HepG2 (cell line): ENCODE measurements around the gene FNDC3B. TPM values are rescaled to one million over a fixed set of nuclear protein-coding genes. Genes with fewer than 3 reads are reported as not detected.

Source experiments
- ATAC-seq: fragments of 200-7000 bp; cut with Tn5 transposase; 3 replicates; pipeline ENCODE4 v1.9.1; 2020; ENCODE audit warnings: mild to moderate bottlenecking, moderate library complexity
- BruUV-seq: library from RNA; stranded (reverse); fragments of 400-500 nt; replicated peaks from 2 replicates; lab custom pipeline; 2021; lab: Mats Ljungman, UMichigan
- CTCF ChIA-PET: fragments of 300-600 bp; formaldehyde crosslinking; extraction: SDS; loops from one replicate; lab custom pipeline; 2021; ENCODE audit warnings: low total read pairs, inconsistent platforms, low intra/inter-chr PET ratio; lab: Yijun Ruan, JAX
- POLR2A ChIA-PET: fragments of 350-600 bp; sonication (Branson Sonifier 250); formaldehyde crosslinking; loops from one replicate; lab custom pipeline; 2020; ENCODE audit warnings: antibody characterized with exemption, inconsistent platforms; lab: Yijun Ruan, JAX
- DNase-seq: peaks from one replicate; pipeline ENCODE4 v3.0.0-alpha.2; 2015; ENCODE audit warnings: low spot score
- FAIRE-seq: peaks from 3 replicates; lab custom pipeline; 2011; peaks lifted over from hg19 to GRCh38; lab: Jason Lieb, UNC
- H2AFZ ChIP-seq: one replicate; pipeline ENCODE4 v1.6.1; 2011; ENCODE audit warnings: low read length, inconsistent platforms
- H3K27ac ChIP-seq: fragments of 300-600 bp; 3 replicates; pipeline ENCODE4 v1.8.0; 2011; ENCODE audit warnings: mixed run types, mild to moderate bottlenecking, mixed read lengths, low read length, inconsistent platforms; ENCODE audit not compliant: insufficient read depth; ENCODE audit errors: extremely low read length
- H3K27me3 ChIP-seq, 2 experiments: fragments of 200-600 bp in 1 of 2; 2 replicates in 1 of 2; 3 replicates in 1 of 2; pipeline versions ENCODE4 v1.6.0 to v1.8.0; 2011; ENCODE audit warnings: low read length in 2 of 2, mild to moderate bottlenecking in 2 of 2, moderate library complexity in 2 of 2, inconsistent platforms in 1 of 2; ENCODE audit not compliant: insufficient read depth in 2 of 2, control insufficient read depth in 1 of 2
- H3K36me3 ChIP-seq, 2 experiments: fragments of 200-600 bp in 1 of 2; replicated peaks in 1 of 2; 2 replicates in 1 of 2; 3 replicates in 1 of 2; pipeline versions ENCODE4 v1.5.1 to v1.8.0; 2011; ENCODE audit warnings: low read length in 2 of 2, inconsistent platforms in 1 of 2; ENCODE audit not compliant: insufficient read depth in 2 of 2, control insufficient read depth in 1 of 2
- H3K4me1 ChIP-seq: 2 replicates; pipeline ENCODE4 v1.5.1; 2012; ENCODE audit warnings: low read length, inconsistent platforms; ENCODE audit not compliant: insufficient read depth
- H3K4me2 ChIP-seq: 2 replicates; pipeline ENCODE4 v1.6.0; 2011; ENCODE audit warnings: low read depth, low read length, inconsistent platforms
- H3K4me3 ChIP-seq, 3 experiments: fragments of 200-600 bp in 1 of 3; sonication (generic), shearing (Covaris generic) in 1 of 3; replicated peaks in 1 of 3; 2 replicates each; pipeline ENCODE4 v1.5.1; 2011 to 2016; ENCODE audit warnings: low read length in 3 of 3, inconsistent platforms in 2 of 3, low read depth in 2 of 3, mild to moderate bottlenecking in 2 of 3, control low read depth in 1 of 3, mixed read lengths in 1 of 3; ENCODE audit not compliant: insufficient read depth in 1 of 3
- H3K79me2 ChIP-seq: one replicate; pipeline ENCODE4 v1.6.1; 2011; ENCODE audit warnings: low read length, inconsistent platforms; ENCODE audit not compliant: insufficient read depth
- H3K9ac ChIP-seq: 2 replicates; pipeline ENCODE4 v1.6.0; 2011; ENCODE audit warnings: mild to moderate bottlenecking, low read depth, low read length, inconsistent platforms; ENCODE audit not compliant: insufficient read depth
- H3K9me3 ChIP-seq: 2 replicates; pipeline ENCODE4 v1.5.1; 2012; ENCODE audit warnings: mild to moderate bottlenecking, low read length
- H4K20me1 ChIP-seq: 2 replicates; pipeline ENCODE4 v1.6.0; 2011; ENCODE audit warnings: inconsistent platforms, mild to moderate bottlenecking, low read length, moderate library complexity; ENCODE audit not compliant: insufficient read depth
- FOSL2 ChIP-seq: sonication (generic); formaldehyde crosslinking; IDR thresholded peaks from 2 replicates; pipeline ENCODE4 v1.4.0; 2020; ENCODE audit warnings: missing genetic modification reagents
- GATAD2A ChIP-seq: IDR thresholded peaks from 2 replicates; pipeline ENCODE4 v1.6.1; 2016
- HDAC2 ChIP-seq: sonication (generic); formaldehyde crosslinking; IDR thresholded peaks from 2 replicates; pipeline ENCODE4 v1.4.0; 2020; ENCODE audit warnings: missing genetic modification reagents
- HMG20A ChIP-seq: IDR thresholded peaks from 2 replicates; pipeline ENCODE4 v1.6.1; 2016; ENCODE audit warnings: borderline replicate concordance
- SALL1 ChIP-seq: sonication (generic); formaldehyde crosslinking; IDR thresholded peaks from 2 replicates; pipeline ENCODE4 v1.8.0; 2022; ENCODE audit warnings: mild to moderate bottlenecking, missing genetic modification reagents
- SOX13 ChIP-seq, 3 experiments: fragments of 450-650 bp in 1 of 3; sonication (generic) in 1 of 3; formaldehyde crosslinking in 1 of 3; IDR thresholded peaks in 2 of 3; conservative IDR thresholded peaks in 1 of 3; 2 replicates each; pipeline versions ENCODE4 v1.5.0 to v1.6.1; 2016 to 2020; ENCODE audit warnings: antibody characterized with exemption in 1 of 3, mild to moderate bottlenecking in 1 of 3, missing compliant biosample characterization in 1 of 3, missing genetic modification reagents in 1 of 3, moderate library complexity in 1 of 3
- SOX5 ChIP-seq: IDR thresholded peaks from 2 replicates; pipeline ENCODE4 v1.6.1; 2016; ENCODE audit warnings: borderline replicate concordance
- TCF7L2 ChIP-seq: IDR thresholded peaks from 2 replicates; pipeline ENCODE4 v1.6.1; 2011; ENCODE audit warnings: mild to moderate bottlenecking, low read depth, low read length, moderate library complexity
- TOPORS ChIP-seq: sonication (generic); formaldehyde crosslinking; IDR thresholded peaks from 2 replicates; pipeline ENCODE4 v1.8.0; 2023; ENCODE audit warnings: mild to moderate bottlenecking, missing genetic modification reagents
- ZBTB4 ChIP-seq: sonication (generic); formaldehyde crosslinking; IDR thresholded peaks from 2 replicates; pipeline ENCODE4 v1.4.0; 2020; ENCODE audit warnings: missing genetic modification reagents, mild to moderate bottlenecking, borderline replicate concordance
- ZFP41 ChIP-seq: sonication (generic); formaldehyde crosslinking; IDR thresholded peaks from 2 replicates; pipeline ENCODE4 v1.4.0; 2020; ENCODE audit warnings: mild to moderate bottlenecking, missing genetic modification reagents, borderline replicate concordance
- ZMYM2 ChIP-seq: sonication (generic); formaldehyde crosslinking; IDR thresholded peaks from 2 replicates; pipeline ENCODE4 v1.8.0; 2022; ENCODE audit warnings: mild to moderate bottlenecking, missing genetic modification reagents
- ZMYM4 ChIP-seq: sonication (generic); formaldehyde crosslinking; IDR thresholded peaks from 2 replicates; pipeline ENCODE4 v1.8.1; 2023; ENCODE audit warnings: mild to moderate bottlenecking, missing genetic modification reagents
- ZNF580 ChIP-seq: IDR thresholded peaks from 2 replicates; pipeline ENCODE4 v1.6.1; 2016; ENCODE audit warnings: low read depth, borderline replicate concordance
- ZNF775 ChIP-seq: sonication (generic); formaldehyde crosslinking; IDR thresholded peaks from 2 replicates; pipeline ENCODE4 v1.4.0; 2020; ENCODE audit warnings: missing genetic modification reagents, mild to moderate bottlenecking, moderate library complexity, borderline replicate concordance
- WGBS: methylation state at CpG from one replicate; pipeline ENCODE4 v1.1.6; 2017; ENCODE audit warnings: low lambda C conversion rate; 5-methylcytosine and 5-hydroxymethylcytosine counted together
- in situ Hi-C: cut with HindIII; loops from 2 replicates; pipeline ENCODE4 v1.10.0; 2017; ENCODE audit warnings: low pct_unique_long_range_greater_than_20kb; ENCODE audit not compliant: extremely low pct_ligation_motif_present
- intact Hi-C: fragments of 100-400 bp; cut with micrococcal nuclease; formaldehyde crosslinking; loops from one replicate; pipeline ENCODE4 v1.10.0; 2022; ENCODE audit not compliant: unreplicated experiment
- polyA plus RNA-seq, 8 experiments: library from polyadenylated mRNA; depleted of rRNA in 3 of 8; stranded (reverse) in 7 of 8; unstranded in 1 of 8; fragments of >200 nt; fragmentation: Illumina TruSeq in 4 of 8; extraction: Trizol in 4 of 8; gene quantifications; 2 replicates each; pipeline versions ENCODE4 v1.2.1 to v1.2.3, GENCODE V29; 2011 to 2016; ENCODE audit warnings: low read depth in 4 of 8, missing spikeins in 1 of 8, mixed read lengths in 1 of 8; ENCODE audit not compliant: insufficient read depth in 1 of 8
- total RNA-seq, 5 experiments: library from RNA; depleted of rRNA; stranded (reverse); fragments of >200 nt; fragmentation: Illumina TruSeq; extraction: Trizol; gene quantifications; 2 replicates each; pipeline ENCODE4 v1.2.3, GENCODE V29; 2016; ENCODE audit warnings: low read depth in 1 of 5

Gene FNDC3B
- total and polyA plus RNA-seq, 2 of the 13 experiments (the other 11 are each of a cell fraction or from before 2014, with no cell fraction given): 74.8 to 103 TPM

GRCh38 chr3:172002512-172003078 lies 36.8 kb upstream of the FNDC3B start:
- FAIRE-seq: no peak
- Histone ChIP-seq H3K79me2 (no peaks in the 10 kb centered on the region), H4K20me1 (no peaks in the 10 kb centered on the region), H3K9me3 (no peaks in the 10 kb centered on the region), H3K4me3 (no peak overlapping the region), H3K4me2 (0 out of 2 replicates have a peak overlapping the region, but pooled peaks have one; percentile 8), H3K9ac (no peak overlapping the region), H3K27ac (peak overlapping the region; percentile 39), H2AFZ (no peak overlapping the region), H3K36me3 (no peaks in the 10 kb centered on the region), H3K27me3 (no peaks in the 10 kb centered on the region), H3K4me1 (peaks cover 49% of the 10 kb centered on the region)
- BruUV-seq: no TSS peak
- TF ChIP-seq SOX5 (CRISPR knock-in tag) (peak; percentile 7; the same call in 1 of the 2 replicates), ZNF775 (CRISPR knock-in tag) (no peak)
- POLR2A ChIA-PET: interaction anchor here (0.9 to 2.0 kb wide), 4 partner anchors 10 to 161 kb away, joined by 3 to 6 read pairs (median 6); no protein-coding TSS in a partner anchor
- ATAC-seq: no peak
- CTCF ChIA-PET: no interaction called here
- in situ Hi-C loops (no loop called here), intact Hi-C loops (no loop called here)
- 33% methylated on average over 4 of the region's 4 CpGs for WGBS
- DNase-seq: no peak

- peak; percentile 76 for FAIRE-seq
- 74% methylated on average over 6 of the region's 6 CpGs for WGBS
- no peak for TF ChIP-seq ZFP41 (CRISPR knock-in tag)
- TF ChIP-seq SOX13 (IDR thresholded peaks at IDR 0.05): no peak
- peak in 1 of 2 experiments; percentile 28; a peak in 1 of 4 replicates for TF ChIP-seq SOX13 (CRISPR knock-in tag; conservative IDR thresholded peaks at IDR 0.05 in 1 of 2, IDR thresholded peaks at IDR 0.05 in 1 of 2)
- TF ChIP-seq HMG20A (CRISPR knock-in tag): peak; percentile 28; the same call in 1 of the 2 replicates
- TF ChIP-seq ZMYM2 (CRISPR knock-in tag): peak; percentile 58; the same call in 1 of the 2 replicates
- no peak for TF ChIP-seq TCF7L2
- peak; percentile 65 for TF ChIP-seq ZMYM4 (CRISPR knock-in tag)
- TF ChIP-seq SALL1 (CRISPR knock-in tag): peak; percentile 44
- TF ChIP-seq ZBTB4 (CRISPR knock-in tag): peak; percentile 52; the same call in 1 of the 2 replicates
- TF ChIP-seq FOSL2 (CRISPR knock-in tag): peak; percentile 87
- TF ChIP-seq ZNF580 (CRISPR knock-in tag): 0 out of 2 replicates have a peak, but pooled peaks have one; percentile 25
- peak; percentile 48 for TF ChIP-seq GATAD2A (CRISPR knock-in tag)
- TF ChIP-seq HDAC2: peak; percentile 27; the same call in 1 of the 2 replicates
- no peak for TF ChIP-seq TOPORS (CRISPR knock-in tag)
Observed at GRCh38 chr3:172003146-172003545, 36.2 kb upstream of the FNDC3B start.

More at GRCh38 chr3:172003146-172003545, 36.2 kb upstream of the FNDC3B start:
- in situ Hi-C loops: no loop called here
- no peak overlapping the region for H2AFZ ChIP-seq
- H3K4me2 ChIP-seq: 0 out of 2 replicates have a peak overlapping the region, but pooled peaks have one; percentile 8
- ChIA-PET CTCF (no interaction called here), POLR2A (interaction anchor here (1.3 to 2.0 kb wide), 3 partner anchors 12 to 162 kb away, joined by 5 to 6 read pairs (median 6); no protein-coding TSS in a partner anchor)
- no peak overlapping the region for H3K4me3 ChIP-seq
- DNase-seq (peak; percentile 41), ATAC-seq (no peak)
- H3K27me3 ChIP-seq: no peaks in the 10 kb centered on the region
- H3K79me2 ChIP-seq: no peaks in the 10 kb centered on the region
- intact Hi-C loops: no loop called here
- no peak overlapping the region for H3K9ac ChIP-seq
- no peaks in the 10 kb centered on the region for H4K20me1 ChIP-seq
- no peaks in the 10 kb centered on the region for H3K36me3 ChIP-seq
- H3K9me3 ChIP-seq: no peaks in the 10 kb centered on the region
- H3K27ac ChIP-seq: peak overlapping the region; percentile 39
- peaks cover 49% of the 10 kb centered on the region for H3K4me1 ChIP-seq
- BruUV-seq: no TSS peak
